Measurements from ENCODE around the gene SIGLEC15.

Gene SIGLEC15

GRCh38 chr18:45792506-45793263 lies 32.8 kb upstream of the SIGLEC15 start:
- no peak for DNase-seq
- H3K9me3 ChIP-seq = no peaks in the 10 kb centered on the region
- no peaks in the 10 kb centered on the region for H3K4me1 ChIP-seq
- H3K4me3 ChIP-seq (ENCODE audit: low read depth, low read length) = no peak overlapping the region
- H3K36me3 ChIP-seq = no peaks in the 10 kb centered on the region
- H3K27me3 ChIP-seq = no peaks in the 10 kb centered on the region
- TF ChIP-seq, protein P1, sequence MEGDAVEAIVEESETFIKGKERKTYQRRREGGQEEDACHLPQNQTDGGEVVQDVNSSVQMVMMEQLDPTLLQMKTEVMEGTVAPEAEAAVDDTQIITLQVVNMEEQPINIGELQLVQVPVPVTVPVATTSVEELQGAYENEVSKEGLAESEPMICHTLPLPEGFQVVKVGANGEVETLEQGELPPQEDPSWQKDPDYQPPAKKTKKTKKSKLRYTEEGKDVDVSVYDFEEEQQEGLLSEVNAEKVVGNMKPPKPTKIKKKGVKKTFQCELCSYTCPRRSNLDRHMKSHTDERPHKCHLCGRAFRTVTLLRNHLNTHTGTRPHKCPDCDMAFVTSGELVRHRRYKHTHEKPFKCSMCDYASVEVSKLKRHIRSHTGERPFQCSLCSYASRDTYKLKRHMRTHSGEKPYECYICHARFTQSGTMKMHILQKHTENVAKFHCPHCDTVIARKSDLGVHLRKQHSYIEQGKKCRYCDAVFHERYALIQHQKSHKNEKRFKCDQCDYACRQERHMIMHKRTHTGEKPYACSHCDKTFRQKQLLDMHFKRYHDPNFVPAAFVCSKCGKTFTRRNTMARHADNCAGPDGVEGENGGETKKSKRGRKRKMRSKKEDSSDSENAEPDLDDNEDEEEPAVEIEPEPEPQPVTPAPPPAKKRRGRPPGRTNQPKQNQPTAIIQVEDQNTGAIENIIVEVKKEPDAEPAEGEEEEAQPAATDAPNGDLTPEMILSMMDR (IDR thresholded peaks at IDR 0.05; ENCODE audit: low read depth, low read length) = no peak

DNA sequence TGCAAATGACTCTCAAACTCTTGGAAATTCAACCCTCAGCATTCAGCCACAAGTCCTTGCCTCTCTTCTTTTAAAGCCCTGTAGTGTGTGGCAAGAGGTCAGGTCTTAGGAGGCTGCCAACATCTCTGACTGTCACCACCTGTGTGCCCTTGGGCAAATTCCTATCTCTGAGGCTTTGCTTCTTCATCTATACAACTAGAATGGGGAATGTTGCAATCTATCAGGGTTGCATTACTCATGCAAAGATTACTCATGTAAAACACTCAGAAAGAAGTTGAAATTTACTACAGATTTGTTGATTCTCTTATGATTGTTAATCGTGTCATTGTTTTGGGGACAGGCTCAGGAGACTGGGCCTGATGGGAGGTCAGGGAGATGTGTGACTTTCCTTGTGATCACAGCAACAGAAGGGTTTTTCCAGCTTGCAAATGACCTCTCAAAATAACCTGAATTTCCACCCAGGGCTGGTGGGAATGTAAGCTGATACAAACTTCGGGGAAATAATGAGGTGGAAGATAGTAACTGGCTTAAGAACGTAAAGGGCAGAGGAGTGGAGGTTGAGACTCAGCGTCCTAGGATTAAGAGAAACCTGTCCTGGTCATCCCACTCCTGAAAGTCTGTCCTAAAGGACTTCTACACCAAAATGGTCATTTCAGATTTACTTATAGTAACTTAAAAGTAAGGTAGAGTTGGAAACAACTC lies 32.1 kb upstream of the SIGLEC15 start:
- DNase-seq = no peak
- Histone ChIP-seq H3K27me3 (no peaks in the 10 kb centered on the region), H3K9me3 (no peaks in the 10 kb centered on the region), H3K4me1 (no peaks in the 10 kb centered on the region), H3K36me3 (no peaks in the 10 kb centered on the region), H3K4me3 (ENCODE audit: low read depth, low read length) (no peak overlapping the region)
- TF ChIP-seq, protein P1 (IDR thresholded peaks at IDR 0.05; ENCODE audit: low read depth, low read length) = no peak

GRCh38 chr18:45801416-45802004 lies 24.0 kb upstream of the SIGLEC15 start:
- no peaks in the 10 kb centered on the region for H3K4me1 ChIP-seq
- H3K4me3 ChIP-seq (ENCODE audit: low read depth, low read length) = no peak overlapping the region
- H3K9me3 ChIP-seq = no peaks in the 10 kb centered on the region
- DNase-seq = no peak
- no peaks in the 10 kb centered on the region for H3K36me3 ChIP-seq
- H3K27me3 ChIP-seq = no peaks in the 10 kb centered on the region
- TF ChIP-seq, protein P1 (IDR thresholded peaks at IDR 0.05; ENCODE audit: low read depth, low read length) = no peak

- TF ChIP-seq, protein P1 (IDR thresholded peaks at IDR 0.05; ENCODE audit: low read depth, low read length) = no peak
- Histone ChIP-seq H3K9me3 (no peaks in the 10 kb centered on the region), H3K4me1 (no peaks in the 10 kb centered on the region), H3K36me3 (no peaks in the 10 kb centered on the region), H3K4me3 (ENCODE audit: low read depth, low read length) (no peak overlapping the region), H3K27me3 (no peaks in the 10 kb centered on the region)
- DNase-seq = no peak
These were observed 22.5 kb upstream of the SIGLEC15 start for GRCh38 chr18:45802814-45803492.

DNA sequence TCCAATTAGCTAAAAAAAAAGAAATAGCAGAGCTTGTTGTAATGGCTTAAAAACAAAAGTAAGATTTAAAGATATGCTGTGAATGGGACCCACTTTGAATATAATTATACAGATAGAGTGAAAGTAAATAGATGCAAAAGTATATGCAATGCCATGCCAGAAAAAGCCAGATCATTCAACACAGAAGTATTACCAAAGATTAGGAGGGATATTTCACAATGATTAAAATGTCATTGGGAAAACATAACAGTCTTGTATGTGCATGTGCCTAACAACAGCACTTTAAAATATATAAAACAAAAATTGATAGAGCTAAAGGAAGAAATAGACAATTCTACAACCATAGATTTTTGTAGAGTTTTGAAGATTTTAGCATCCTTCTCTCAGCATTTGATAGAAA lies 19.9 kb upstream of the SIGLEC15 start:
- H3K4me3 ChIP-seq (ENCODE audit: low read depth, low read length) = no peak overlapping the region
- no peaks in the 10 kb centered on the region for H3K4me1 ChIP-seq
- no peaks in the 10 kb centered on the region for H3K36me3 ChIP-seq
- TF ChIP-seq, protein P1 (IDR thresholded peaks at IDR 0.05; ENCODE audit: low read depth, low read length) = no peak
- no peaks in the 10 kb centered on the region for H3K9me3 ChIP-seq
- DNase-seq = no peak
- H3K27me3 ChIP-seq = no peaks in the 10 kb centered on the region

Measured in BE2C (cell line).